ENCODE data around the gene SND1. TPM values are rescaled to one million over a fixed set of nuclear protein-coding genes. Genes with fewer than 3 reads are reported as not detected.

SND1 gene
- total RNA-seq, 4 donors from 2014 or later, result 64.3 to 77.0 (median 70.4) TPM

- Histone ChIP-seq H3K27me3 (peaks cover 87% of the 10 kb centered on the region), H3K9me3 (no peaks in the 10 kb centered on the region), H3K36me3 (no peaks in the 10 kb centered on the region), H3K4me1 (peaks cover 6 to 15% (median 12%) of the 10 kb centered on the region in 4 donors), H3K27ac (no peak overlapping the region), H3K4me3 (no peak overlapping the region)
- TF ChIP-seq POLR2A (IDR thresholded peaks at IDR 0.05), result no peak
- TF ChIP-seq POLR2AphosphoS5 (IDR thresholded peaks at IDR 0.05), result no peak
- TF ChIP-seq EP300 (IDR thresholded peaks at IDR 0.05; ENCODE audit: low read depth), result no peak
- no peak for TF ChIP-seq CTCF (IDR thresholded peaks at IDR 0.05)
- in situ Hi-C loops (cut with MboI; ENCODE audit: low pct_ligation_motif_present in 1 of 4, low pct_unique_long_range_greater_than_20kb in 1 of 4, low sequenced_read_pairs in 3 of 4) (loop anchor here in 2 of 4 donors (5.0 to 10.0 kb wide), 2 partner anchors 74 to 76 kb away; no protein-coding TSS in a partner anchor), intact Hi-C loops (cut with DNase I; ENCODE audit: low total_unique reads) (no loop called here)
- DNase-seq, result no peak
- 75 to 76% methylated on average over 2 of the region's 2 CpGs for WGBS, 2 donors (ENCODE audit: low coverage in 1 of 2)
Observed at GRCh38 chr7:128131115-128131514, 479.1 kb downstream of the SND1 start.

GRCh38 chr7:128131731-128132130 is 479.7 kb downstream of the SND1 start:
- intact Hi-C loops (cut with DNase I; ENCODE audit: low total_unique reads) (no loop called here), in situ Hi-C loops (cut with MboI; ENCODE audit: low pct_ligation_motif_present in 1 of 4, low pct_unique_long_range_greater_than_20kb in 1 of 4, low sequenced_read_pairs in 3 of 4) (loop anchor here in 2 of 4 donors (5.0 to 10.0 kb wide), 2 partner anchors 73 to 76 kb away; no protein-coding TSS in a partner anchor)
- no peak for TF ChIP-seq POLR2AphosphoS5 (IDR thresholded peaks at IDR 0.05)
- TF ChIP-seq POLR2A (IDR thresholded peaks at IDR 0.05), result no peak
- TF ChIP-seq CTCF (IDR thresholded peaks at IDR 0.05), result no peak
- no peak for TF ChIP-seq EP300 (IDR thresholded peaks at IDR 0.05; ENCODE audit: low read depth)
- peaks cover 93% of the 10 kb centered on the region for H3K27me3 ChIP-seq
- DNase-seq, result no peak
- H3K4me3 ChIP-seq, result no peak overlapping the region
- no peaks in the 10 kb centered on the region for H3K9me3 ChIP-seq
- no peak overlapping the region for H3K27ac ChIP-seq
- H3K36me3 ChIP-seq, result no peaks in the 10 kb centered on the region
- peaks cover 6 to 18% (median 15%) of the 10 kb centered on the region in 4 donors for H3K4me1 ChIP-seq
- WGBS, 2 donors (ENCODE audit: low coverage in 1 of 2), result 55 to 56% methylated on average over 4 of the region's 4 CpGs

- H3K27ac ChIP-seq, result no peak overlapping the region
- peaks cover 93% of the 10 kb centered on the region for H3K27me3 ChIP-seq
- DNase-seq, result no peak
- WGBS, 2 donors (ENCODE audit: low coverage in 1 of 2), result 67 to 72% methylated on average over 9 of the region's 9 CpGs
- no peaks in the 10 kb centered on the region for H3K36me3 ChIP-seq
- in situ Hi-C loops (cut with MboI; ENCODE audit: low pct_ligation_motif_present in 1 of 4, low pct_unique_long_range_greater_than_20kb in 1 of 4, low sequenced_read_pairs in 3 of 4), result loop anchor here in 2 of 4 donors (5.0 to 10.0 kb wide), 2 partner anchors 72 to 75 kb away; no protein-coding TSS in a partner anchor
- H3K4me3 ChIP-seq, result no peak overlapping the region
- intact Hi-C loops (cut with DNase I; ENCODE audit: low total_unique reads), result no loop called here
- TF ChIP-seq POLR2AphosphoS5 (IDR thresholded peaks at IDR 0.05) (no peak), CTCF (IDR thresholded peaks at IDR 0.05) (no peak), POLR2A (IDR thresholded peaks at IDR 0.05) (no peak), EP300 (IDR thresholded peaks at IDR 0.05; ENCODE audit: low read depth) (no peak)
- H3K9me3 ChIP-seq, result no peaks in the 10 kb centered on the region
- peaks cover 6 to 18% (median 15%) of the 10 kb centered on the region in 4 donors for H3K4me1 ChIP-seq
Observed at GRCh38 chr7:128132426-128133069, 480.6 kb downstream of the SND1 start.

GRCh38 chr7:128135159-128135514 is 483.1 kb downstream of the SND1 start:
- Histone ChIP-seq H3K27ac (no peak overlapping the region), H3K27me3 (peaks cover 94% of the 10 kb centered on the region), H3K9me3 (no peaks in the 10 kb centered on the region), H3K4me3 (peak overlapping the region in 3 of 4 donors; percentile 35 to 67 (median 37)), H3K4me1 (peaks cover 6 to 18% (median 15%) of the 10 kb centered on the region in 4 donors), H3K36me3 (no peaks in the 10 kb centered on the region)
- no peak for DNase-seq
- in situ Hi-C loops (cut with MboI; ENCODE audit: low pct_ligation_motif_present in 1 of 4, low pct_unique_long_range_greater_than_20kb in 1 of 4, low sequenced_read_pairs in 3 of 4), result loop anchor here in 1 of 4 donors (10.0 kb wide), 1 partner anchor 70 kb away; no protein-coding TSS in a partner anchor
- intact Hi-C loops (cut with DNase I; ENCODE audit: low total_unique reads), result loop anchor here (5.0 kb wide), 1 partner anchor 72 kb away; no protein-coding TSS in a partner anchor
- TF ChIP-seq POLR2AphosphoS5 (IDR thresholded peaks at IDR 0.05) (no peak), EP300 (IDR thresholded peaks at IDR 0.05; ENCODE audit: low read depth) (no peak), CTCF (IDR thresholded peaks at IDR 0.05) (no peak), POLR2A (IDR thresholded peaks at IDR 0.05) (no peak)
- 0 to 7% methylated on average over 1 to 6 of the region's 6 CpGs for WGBS, 2 donors (ENCODE audit: low coverage in 1 of 2)

Measured in transverse colon (tissue), 4 donors.